C4-2B (cell line): Measurements from ENCODE around the gene MYPOP.

Source experiments
- ZFX ChIP-seq: fragments of 450-650 bp; IDR thresholded peaks from 2 replicates; pipeline ENCODE4 v1.6.1; 2017
- TF ChIP-seq, protein P1 (sequence below): fragments of 450-650 bp; conservative IDR thresholded peaks from 2 replicates; pipeline ENCODE4 v1.5.1; 2017; ENCODE audit warnings: mild to moderate bottlenecking

DNA sequence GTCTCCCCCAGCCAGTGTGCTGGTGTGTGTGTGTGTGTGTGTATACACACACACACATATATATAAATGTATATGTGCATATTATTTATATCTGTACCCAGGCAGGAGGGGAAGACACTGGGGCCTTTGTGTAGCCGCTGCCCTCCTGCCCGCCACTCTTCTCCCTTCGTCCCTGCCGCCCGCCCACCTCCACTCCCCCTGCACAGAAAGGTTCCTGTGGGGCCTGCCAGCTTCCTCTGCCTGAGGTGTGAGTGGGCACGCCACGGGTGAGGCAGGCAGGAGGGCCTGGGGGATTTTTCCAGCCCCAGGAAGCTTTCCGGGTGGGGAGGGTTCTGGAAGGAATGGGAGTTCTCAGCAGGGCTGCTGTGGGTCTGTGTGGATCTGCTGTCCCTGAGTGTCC is 23.4 kb downstream of the MYPOP start:
- TF ChIP-seq, protein P1, sequence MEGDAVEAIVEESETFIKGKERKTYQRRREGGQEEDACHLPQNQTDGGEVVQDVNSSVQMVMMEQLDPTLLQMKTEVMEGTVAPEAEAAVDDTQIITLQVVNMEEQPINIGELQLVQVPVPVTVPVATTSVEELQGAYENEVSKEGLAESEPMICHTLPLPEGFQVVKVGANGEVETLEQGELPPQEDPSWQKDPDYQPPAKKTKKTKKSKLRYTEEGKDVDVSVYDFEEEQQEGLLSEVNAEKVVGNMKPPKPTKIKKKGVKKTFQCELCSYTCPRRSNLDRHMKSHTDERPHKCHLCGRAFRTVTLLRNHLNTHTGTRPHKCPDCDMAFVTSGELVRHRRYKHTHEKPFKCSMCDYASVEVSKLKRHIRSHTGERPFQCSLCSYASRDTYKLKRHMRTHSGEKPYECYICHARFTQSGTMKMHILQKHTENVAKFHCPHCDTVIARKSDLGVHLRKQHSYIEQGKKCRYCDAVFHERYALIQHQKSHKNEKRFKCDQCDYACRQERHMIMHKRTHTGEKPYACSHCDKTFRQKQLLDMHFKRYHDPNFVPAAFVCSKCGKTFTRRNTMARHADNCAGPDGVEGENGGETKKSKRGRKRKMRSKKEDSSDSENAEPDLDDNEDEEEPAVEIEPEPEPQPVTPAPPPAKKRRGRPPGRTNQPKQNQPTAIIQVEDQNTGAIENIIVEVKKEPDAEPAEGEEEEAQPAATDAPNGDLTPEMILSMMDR: no peak
- no peak for TF ChIP-seq ZFX
